ENCODE data around the gene TBC1D3B. TPM values are rescaled to one million over a fixed set of nuclear protein-coding genes. Genes with fewer than 3 reads are reported as not detected.
"Not testable (repeated sequence)": the region's sequence is repeated elsewhere in the genome, so short reads cannot be mapped to it uniquely, and the experiment has no call there.

TBC1D3B gene
- total RNA-seq, 1 donor from 2014 or later, result 2.2 TPM

- no peak for DNase-seq
- no peak for ATAC-seq (ENCODE audit: poor library complexity)
- intact Hi-C loops (cut with DNase I), result no loop called here
Measured at GRCh38 chr17:36204724-36205500, 28.5 kb upstream of the TBC1D3B start.

DNA sequence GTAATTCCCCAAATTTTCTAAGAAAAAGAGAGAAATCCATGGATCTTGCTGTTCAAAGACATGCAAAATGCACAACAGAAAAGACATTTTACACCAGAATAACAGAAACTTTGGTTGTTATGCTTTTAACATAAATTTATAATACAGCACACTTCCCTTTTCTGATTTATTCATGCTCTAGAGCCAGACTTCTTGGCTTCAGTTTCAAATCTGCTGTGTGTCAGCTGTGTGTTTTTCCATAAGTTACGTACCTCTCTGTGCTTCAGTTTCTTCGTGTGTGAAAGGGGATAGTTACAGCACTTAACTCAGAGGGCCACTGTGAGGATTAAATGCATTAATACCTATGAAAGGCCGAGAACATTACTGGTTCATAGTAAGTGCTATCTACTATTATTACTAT is 26.9 kb upstream of the TBC1D3B start:
- no peak for ATAC-seq (ENCODE audit: poor library complexity)
- intact Hi-C loops (cut with DNase I), result no loop called here
- DNase-seq, result no peak

DNA sequence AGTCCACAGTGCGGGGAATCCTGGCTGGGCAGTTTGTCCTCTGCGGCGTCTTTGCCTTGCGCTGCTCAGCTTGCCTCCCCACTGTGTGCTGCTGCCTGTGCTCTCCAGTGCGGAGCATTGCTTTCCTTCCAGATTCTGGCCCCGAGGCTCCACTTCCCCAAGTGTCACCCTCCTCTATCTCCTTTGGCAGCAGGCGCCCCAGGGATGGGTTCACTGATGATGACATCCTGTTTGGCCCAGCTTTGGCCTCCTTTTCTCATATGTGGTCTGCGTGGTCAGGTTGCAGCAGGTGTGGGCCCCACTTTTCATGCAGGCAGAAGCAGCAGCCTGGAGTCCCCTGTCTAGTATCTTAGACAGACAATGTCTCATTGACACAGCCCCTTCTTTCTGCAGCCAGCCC is 25.1 kb upstream of the TBC1D3B start:
- intact Hi-C loops (cut with DNase I); DNase-seq: not testable (repeated sequence)

GRCh38 chr17:36201102-36201501 is 24.7 kb upstream of the TBC1D3B start:
- intact Hi-C loops (cut with DNase I); ATAC-seq (ENCODE audit: poor library complexity); DNase-seq: not testable (repeated sequence)

More for the DNA sequence above, 25.1 kb upstream of the TBC1D3B start:
- ATAC-seq (ENCODE audit: poor library complexity), result not testable (repeated sequence)

- ATAC-seq (ENCODE audit: poor library complexity) (no peak), DNase-seq (no peak)
- intact Hi-C loops (cut with DNase I), result no loop called here
Measured at GRCh38 chr17:36198831-36199465, 22.5 kb upstream of the TBC1D3B start.

GRCh38 chr17:36197387-36197703 is 20.9 kb upstream of the TBC1D3B start:
- ATAC-seq (ENCODE audit: poor library complexity), result no peak
- intact Hi-C loops (cut with DNase I), result no loop called here
- DNase-seq, result no peak

- intact Hi-C loops (cut with DNase I), result no loop called here
- DNase-seq (no peak), ATAC-seq (ENCODE audit: poor library complexity) (no peak)
Measured at GRCh38 chr17:36196131-36196486, 19.7 kb upstream of the TBC1D3B start.

DNA sequence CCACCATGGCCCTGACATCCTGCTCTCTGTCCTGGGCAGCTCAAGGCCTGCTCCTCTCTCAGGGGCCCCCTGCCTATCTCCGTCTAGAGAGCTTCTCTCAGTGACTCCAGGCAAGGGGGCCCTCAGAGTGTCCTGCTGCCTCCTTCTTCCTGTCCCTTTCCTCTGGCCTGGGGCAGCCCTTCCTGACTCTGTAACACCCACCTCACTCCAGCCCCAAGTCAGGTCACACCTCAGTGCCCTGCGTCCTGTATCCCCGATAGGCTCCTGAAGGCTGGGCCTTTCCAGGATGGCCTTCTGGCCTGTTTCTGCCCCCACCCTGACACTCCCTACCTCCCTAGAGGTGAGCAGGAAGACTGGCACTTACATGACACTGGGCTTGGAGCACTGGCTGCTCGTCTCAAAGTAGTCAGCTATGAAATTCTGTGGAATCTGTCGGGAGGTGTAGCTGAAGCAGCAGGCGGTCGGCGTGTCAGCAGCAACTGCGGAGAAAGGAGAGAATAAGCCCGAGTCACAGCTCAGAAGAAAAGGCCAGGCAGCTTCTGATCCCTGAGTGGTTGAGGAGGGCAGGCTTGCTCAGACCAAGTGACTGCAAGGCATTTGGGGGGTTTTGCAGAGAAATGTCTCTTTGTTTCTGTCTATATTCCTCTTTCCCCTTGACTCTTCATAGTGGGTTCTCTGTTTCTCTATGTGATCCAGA is 19.1 kb upstream of the TBC1D3B start:
- DNase-seq (no peak), ATAC-seq (ENCODE audit: poor library complexity) (no peak)
- intact Hi-C loops (cut with DNase I), result no loop called here

- intact Hi-C loops (cut with DNase I); DNase-seq; ATAC-seq (ENCODE audit: poor library complexity): not testable (repeated sequence)
Measured at GRCh38 chr17:36194832-36195433, 18.5 kb upstream of the TBC1D3B start.

DNA sequence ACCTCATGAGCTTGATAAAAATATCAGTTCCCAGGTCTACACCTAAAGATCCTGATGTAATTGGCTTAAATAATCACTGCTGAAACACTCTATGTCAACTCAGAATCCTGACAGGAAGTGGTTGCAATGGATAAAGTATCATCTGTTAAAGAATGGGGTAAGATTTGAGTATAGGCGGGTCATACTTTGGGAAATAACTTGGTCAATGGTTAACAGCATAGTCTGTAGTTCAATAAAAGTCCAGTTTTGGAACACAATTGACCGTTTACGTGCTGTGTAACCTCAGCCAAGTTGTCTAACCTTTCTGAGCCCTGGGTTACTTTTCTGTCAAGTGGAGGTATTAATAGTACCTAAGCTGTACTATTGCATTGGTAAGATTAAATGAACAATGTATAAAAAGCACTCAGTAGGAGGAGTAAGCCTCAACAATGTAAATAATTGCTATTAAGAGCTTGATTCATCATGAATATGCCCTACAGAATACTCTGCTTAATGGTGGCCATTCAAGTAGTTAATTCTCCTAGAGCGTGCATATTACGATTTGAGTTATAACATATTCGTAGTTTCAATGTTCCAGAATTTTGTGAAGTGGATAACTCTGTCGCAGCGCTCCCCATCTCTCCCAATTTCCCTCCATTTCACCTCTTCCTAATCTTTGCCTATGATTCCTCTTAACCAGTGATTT is 17.9 kb upstream of the TBC1D3B start:
- ATAC-seq (ENCODE audit: poor library complexity); intact Hi-C loops (cut with DNase I); DNase-seq: not testable (repeated sequence)

GRCh38 chr17:36193216-36193775 is 16.9 kb upstream of the TBC1D3B start:
- no peak for DNase-seq
- no peak for ATAC-seq (ENCODE audit: poor library complexity)
- intact Hi-C loops (cut with DNase I), result no loop called here

- DNase-seq; intact Hi-C loops (cut with DNase I); ATAC-seq (ENCODE audit: poor library complexity): not testable (repeated sequence)
Measured at GRCh38 chr17:36190549-36191330, 14.3 kb upstream of the TBC1D3B start.

DNA sequence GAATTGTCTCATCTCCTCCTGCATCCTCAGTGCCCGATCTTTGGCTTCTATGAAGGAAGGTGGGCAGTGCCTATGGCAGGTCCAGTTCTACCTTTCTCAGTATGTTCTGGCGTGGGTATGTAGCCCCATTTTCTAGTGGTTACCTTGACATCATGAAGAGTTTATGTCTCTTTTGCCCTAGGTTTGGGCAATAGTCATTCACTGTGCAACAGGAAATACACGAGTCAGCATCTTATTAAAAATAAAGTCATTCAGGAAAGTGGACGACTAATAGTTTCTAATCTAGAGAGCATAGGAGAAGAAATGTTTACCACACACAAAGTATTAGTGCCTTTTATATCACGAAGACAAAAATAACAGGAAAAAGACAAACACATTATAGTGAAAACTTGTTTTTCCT is 13.6 kb upstream of the TBC1D3B start:
- intact Hi-C loops (cut with DNase I); ATAC-seq (ENCODE audit: poor library complexity); DNase-seq: not testable (repeated sequence)

- intact Hi-C loops (cut with DNase I), result no loop called here
- DNase-seq, result peak; percentile 53
- peak; percentile 76 for ATAC-seq (ENCODE audit: poor library complexity)
Measured at GRCh38 chr17:36188891-36189306, 12.5 kb upstream of the TBC1D3B start.

- DNase-seq; intact Hi-C loops (cut with DNase I); ATAC-seq (ENCODE audit: poor library complexity): not testable (repeated sequence)
Measured at GRCh38 chr17:36187943-36188665, 11.7 kb upstream of the TBC1D3B start.

- intact Hi-C loops (cut with DNase I); DNase-seq; ATAC-seq (ENCODE audit: poor library complexity): not testable (repeated sequence)
Measured at GRCh38 chr17:36186810-36187763, 10.7 kb upstream of the TBC1D3B start.
